Left renal pelvis (tissue), 4 donors: Measurements from ENCODE around the gene RNU7-1. TPM values are rescaled to one million over a fixed set of nuclear protein-coding genes. Genes with fewer than 3 reads are reported as not detected.

ENCODE experiments used
- DNase-seq, 4 donors: peaks; one replicate each; pipeline ENCODE4 v3.0.0-alpha.2; 2013; ENCODE audit warnings: low read depth in 4 of 4, low spot score in 3 of 4
- polyA plus RNA-seq, 4 donors: library from polyadenylated mRNA; unstranded; fragments of 120-200 nt; gene quantifications; one replicate each; pipeline ENCODE4 v1.2.1, GENCODE V29; 2013; ENCODE audit not compliant: insufficient read length in 4 of 4

The RNU7-1 gene
- polyA plus RNA-seq, 4 donors, result not detected

DNA sequence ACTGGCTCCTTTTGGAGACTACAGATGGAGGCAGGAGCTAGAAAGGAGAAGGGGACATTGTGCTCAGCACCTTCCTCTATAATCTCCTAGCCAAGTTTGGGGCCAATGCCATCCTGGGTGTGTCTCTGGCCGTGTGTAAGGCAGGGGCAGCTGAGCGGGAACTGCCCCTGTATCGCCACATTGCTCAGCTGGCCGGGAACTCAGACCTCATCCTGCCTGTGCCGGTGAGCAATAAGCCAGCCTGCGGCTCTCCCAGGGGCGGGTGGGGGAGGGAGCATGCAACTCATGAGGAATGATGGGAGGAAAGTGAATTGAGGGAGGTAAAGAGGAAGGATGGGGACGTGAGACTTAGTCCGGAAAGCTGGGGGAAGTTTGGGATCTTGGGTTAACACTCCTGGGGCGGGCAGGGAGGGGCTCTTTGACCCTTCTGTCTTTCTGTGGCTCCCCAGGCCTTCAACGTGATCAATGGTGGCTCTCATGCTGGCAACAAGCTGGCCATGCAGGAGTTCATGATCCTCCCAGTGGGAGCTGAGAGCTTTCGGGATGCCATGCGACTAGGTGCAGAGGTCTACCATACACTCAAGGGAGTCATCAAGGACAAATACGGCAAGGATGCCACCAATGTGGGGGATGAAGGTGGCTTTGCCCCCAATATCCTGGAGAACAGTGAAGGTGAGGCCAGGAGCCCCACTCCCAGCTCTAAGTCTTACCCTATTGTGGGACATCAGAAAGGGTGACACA is 26.0 kb upstream of the RNU7-1 start:
- no peak for DNase-seq

DNA sequence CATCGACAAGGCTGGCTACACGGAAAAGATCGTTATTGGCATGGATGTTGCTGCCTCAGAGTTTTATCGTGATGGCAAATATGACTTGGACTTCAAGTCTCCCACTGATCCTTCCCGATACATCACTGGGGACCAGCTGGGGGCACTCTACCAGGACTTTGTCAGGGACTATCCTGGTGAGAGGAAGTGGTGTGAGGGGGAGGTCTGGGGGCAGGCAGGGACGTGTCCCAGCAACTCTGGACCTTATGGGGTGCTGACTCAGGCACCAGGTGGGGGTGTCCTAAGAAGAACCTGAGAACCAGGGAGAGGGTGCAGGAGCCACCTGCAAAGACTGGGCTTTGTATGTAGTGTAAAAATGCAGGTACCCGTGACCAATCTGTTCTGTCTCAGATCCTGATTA is 24.0 kb upstream of the RNU7-1 start:
- no peak for DNase-seq

DNA sequence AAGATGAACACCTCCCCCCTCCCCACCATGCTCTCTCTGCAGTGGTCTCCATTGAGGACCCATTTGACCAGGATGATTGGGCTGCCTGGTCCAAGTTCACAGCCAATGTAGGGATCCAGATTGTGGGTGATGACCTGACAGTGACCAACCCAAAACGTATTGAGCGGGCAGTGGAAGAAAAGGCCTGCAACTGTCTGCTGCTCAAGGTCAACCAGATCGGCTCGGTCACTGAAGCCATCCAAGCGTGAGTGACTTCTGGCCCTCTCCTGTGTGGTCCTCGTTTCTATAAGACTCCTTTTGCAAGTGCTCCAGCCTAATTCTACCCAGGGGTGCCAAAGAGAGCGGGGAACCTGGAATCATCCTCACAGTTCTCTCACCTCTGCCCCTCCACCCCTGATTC is 22.1 kb upstream of the RNU7-1 start:
- DNase-seq, result no peak

DNA sequence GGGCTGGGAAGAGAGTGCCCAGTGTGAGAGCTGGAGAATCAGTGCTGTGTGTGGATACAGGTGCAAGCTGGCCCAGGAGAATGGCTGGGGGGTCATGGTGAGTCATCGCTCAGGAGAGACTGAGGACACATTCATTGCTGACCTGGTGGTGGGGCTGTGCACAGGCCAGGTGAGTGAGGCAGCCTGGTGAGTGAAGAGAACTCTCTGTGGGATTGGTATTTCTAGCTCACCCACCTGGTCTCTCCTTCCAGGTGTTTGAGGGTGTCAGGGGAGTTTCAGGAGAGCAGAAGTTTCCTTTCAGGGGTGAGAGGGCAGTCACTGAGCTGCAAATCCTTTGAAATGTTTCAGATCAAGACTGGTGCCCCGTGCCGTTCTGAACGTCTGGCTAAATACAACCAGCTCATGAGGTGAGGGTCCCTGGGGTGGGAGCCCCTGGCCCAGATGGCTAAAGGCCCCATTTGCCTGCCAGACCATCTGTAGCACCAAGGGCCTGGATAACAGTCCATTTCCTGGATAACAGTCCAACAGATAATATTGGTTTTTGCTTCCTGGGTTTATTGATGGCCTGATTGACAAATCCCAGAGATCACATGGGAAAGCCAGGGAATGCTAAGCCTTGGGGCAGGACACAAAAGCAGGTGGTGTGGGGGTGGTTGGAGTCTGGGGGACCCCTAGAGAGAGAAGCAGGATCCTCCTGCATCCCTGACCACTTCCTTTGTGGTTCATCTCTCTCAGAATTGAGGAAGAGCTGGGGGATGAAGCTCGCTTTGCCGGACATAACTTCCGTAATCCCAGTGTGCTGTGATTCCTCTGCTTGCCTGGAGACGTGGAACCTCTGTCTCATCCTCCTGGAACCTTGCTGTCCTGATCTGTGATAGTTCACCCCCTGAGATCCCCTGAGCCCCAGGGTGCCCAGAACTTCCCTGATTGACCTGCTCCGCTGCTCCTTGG is 21.3 kb upstream of the RNU7-1 start:
- DNase-seq, result no peak

DNA sequence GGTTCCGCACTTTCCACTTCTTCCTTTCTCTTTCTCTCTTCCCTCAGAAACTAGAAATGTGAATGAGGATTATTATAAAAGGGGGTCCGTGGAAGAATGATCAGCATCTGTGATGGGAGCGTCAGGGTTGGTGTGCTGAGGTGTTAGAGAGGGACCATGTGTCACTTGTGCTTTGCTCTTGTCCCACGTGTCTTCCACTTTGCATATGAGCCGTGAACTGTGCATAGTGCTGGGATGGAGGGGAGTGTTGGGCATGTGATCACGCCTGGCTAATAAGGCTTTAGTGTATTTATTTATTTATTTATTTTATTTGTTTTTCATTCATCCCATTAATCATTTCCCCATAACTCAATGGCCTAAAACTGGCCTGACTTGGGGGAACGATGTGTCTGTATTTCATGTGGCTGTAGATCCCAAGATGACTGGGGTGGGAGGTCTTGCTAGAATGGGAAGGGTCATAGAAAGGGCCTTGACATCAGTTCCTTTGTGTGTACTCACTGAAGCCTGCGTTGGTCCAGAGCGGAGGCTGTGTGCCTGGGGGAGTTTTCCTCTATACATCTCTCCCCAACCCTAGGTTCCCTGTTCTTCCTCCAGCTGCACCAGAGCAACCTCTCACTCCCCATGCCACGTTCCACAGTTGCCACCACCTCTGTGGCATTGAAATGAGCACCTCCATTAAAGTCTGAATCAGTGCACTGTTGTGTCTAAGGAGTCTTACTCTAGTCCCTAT is 20.4 kb upstream of the RNU7-1 start:
- DNase-seq, result no peak

DNA sequence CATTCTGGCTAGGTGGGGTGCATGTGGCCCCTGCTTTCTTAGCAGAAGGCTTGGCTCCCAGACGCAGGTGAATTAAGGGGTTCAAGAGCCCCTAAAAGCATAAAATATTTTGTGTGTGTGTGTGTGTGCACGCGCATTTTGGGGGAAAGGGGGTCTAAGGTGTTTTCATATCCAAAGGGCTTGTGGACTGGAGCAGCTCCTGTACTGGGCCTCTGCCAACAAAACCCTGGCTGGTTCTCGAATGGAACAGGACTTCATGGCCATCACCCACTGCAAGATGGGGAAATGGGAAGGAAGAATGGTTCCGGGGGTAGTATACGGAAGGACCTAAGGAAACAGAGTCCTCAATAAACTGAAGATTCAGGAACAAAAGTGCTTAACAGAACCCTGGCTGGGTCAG is 19.8 kb upstream of the RNU7-1 start:
- DNase-seq, result no peak

DNA sequence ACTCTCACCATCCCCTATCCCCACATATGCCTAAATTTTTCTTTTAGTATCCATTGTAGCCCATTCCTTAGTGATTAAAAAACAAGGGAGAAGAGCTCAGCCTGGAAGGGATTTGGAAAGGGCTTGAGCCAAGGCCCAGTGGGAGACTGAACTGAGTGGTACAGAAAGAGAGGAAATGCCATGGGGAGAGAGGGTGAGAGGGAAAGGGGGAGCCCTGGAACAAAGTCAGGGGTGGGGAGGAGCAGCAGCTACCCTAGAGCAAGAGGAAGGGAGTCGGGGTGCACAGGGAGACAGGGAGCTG is 18.4 kb upstream of the RNU7-1 start:
- no peak for DNase-seq

DNA sequence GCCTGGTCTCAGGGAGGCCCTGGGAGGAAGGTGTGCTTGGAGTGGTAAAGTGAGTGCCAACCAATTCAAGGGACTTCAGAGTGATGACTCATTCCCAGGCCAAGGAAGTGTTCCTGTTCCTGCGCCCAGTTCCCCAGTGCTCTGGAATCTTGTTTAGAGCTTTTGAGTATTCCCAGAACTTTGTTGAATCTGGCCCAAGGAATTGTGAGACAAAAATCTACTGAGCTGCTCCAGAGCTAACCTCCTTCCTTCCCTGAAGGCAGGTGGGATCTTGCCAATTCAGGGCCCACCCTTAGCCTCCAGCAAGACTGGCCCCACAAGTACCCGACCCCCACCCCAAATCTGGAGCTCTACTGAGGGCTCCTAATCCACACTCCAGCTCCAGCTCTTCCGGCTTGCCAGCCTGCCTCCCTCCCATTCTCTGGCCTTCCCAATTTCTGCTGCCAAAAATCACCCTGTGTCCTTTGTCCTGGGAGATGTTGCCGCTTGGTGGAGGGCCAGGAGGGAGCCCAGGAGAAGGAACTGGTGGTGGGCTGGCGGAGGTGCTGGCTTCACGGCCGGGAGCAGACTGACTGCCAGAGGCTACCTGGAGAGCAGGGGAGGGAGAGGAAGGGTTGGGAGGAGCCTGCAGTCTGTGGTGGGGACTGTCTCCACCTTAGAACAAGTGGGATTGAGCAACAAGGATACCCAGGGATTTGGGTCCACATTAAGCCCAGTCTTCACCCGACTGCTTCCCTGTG is 17.9 kb upstream of the RNU7-1 start:
- no peak for DNase-seq

DNA sequence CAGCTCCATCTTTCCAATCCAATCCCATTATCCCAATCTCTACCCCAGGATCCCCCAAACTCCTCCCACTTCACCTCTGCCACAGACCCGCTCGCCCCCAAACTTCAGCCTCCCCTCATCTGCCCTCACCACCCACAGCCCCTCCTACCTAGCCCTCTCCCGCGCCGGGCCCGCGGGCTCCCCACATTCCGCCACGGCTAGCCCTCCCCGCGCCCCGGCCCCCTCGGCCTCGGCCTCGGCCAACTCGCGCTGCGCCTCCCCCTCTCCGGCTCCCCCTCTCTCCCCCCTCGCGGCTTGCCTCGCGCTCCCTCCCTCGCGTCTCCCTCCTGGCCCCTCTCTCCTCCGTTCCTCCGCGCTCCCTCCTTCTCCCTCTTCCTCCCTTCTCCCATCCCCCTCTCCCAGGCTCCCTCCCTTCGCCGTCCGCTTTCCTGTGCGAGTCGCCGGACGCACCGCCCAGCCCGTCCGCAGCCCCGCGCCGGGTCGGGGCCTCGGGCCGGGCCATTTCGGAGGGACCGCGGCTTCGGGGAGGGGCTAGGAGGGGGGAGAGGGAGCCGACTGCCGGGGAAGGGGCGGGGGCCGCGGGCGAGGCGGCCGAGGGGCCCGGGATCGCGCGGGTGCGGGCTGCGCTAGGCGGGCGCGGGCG is 16.1 kb upstream of the RNU7-1 start, which contains the start of gene ATN1:
TSS of gene ATN1 (plus strand) at position 581 of the 643 bp plus-strand sequence. CDS start 6,043 bp downstream, outside the sequence.
- DNase-seq, result peak in 3 of 4 donors; percentile 83 to 88 (median 83)

DNA sequence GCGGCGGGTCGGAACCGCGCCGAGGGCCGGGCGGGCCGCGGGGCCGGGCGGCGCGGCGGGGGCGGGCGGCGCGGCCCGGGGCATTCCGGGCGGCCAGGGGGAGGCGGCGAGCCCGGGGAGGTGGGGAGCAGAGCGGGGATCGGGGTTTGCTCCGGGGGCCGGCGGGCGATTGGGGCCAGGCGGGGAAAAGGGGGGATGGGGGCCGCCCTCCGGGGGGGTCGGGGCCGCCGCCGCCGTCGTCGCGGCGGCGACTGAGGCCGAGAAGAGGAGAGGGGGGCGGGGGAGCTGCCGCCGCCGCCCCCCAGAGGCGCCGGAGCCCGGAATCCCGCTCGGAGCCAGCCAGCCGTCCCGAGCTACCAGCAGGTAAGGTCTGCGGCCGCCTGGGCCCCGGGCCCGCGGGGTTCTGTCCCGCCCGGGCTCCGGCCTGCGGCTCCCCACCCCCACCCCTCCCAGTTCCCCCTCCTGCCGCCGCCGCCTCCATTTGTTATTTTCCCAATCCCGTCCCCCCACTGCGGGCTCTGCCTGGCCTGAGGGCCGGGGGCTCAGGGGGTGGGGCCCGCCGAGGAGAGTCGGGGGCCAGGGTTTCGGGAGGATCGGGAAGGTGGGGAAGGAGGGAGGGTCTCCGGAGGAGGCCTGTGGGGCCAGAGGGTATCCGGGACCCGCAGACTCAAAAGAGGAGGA is 15.5 kb upstream of the RNU7-1 start:
- no peak for DNase-seq

DNA sequence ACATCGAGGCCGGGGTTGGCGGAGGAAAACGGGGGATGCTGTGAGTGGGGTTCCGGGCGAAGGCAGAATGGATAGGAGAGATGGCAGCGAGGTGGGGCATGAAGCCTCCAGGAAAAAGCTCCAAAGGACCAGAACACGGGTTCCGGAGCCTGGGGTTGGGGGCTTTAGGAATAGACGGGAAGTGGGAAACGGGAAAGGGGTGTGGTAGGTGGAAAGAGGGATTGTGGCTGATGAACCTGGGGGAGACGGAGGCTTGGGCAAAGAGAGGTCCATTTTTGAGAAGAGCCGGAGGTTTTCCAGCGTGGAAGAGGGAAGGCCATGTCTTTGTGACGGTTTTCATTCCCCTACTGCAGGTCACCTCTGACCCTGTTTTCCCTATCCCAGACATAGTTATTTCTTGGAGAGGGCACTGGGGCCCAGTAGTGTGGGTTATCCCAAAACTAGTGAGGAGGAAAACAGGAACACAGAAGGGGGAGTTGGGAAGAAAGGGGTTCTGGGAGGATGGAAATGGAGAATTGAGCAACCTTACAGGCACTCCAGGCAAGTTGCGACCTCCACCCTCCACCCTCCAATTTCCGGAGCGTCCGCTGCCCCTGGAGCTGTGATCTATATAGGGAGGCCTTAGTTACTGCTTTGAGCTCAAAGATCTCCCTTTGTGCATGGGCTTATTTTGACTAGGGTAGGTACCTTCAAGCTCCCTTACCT is 14.8 kb upstream of the RNU7-1 start:
- DNase-seq, result no peak

DNA sequence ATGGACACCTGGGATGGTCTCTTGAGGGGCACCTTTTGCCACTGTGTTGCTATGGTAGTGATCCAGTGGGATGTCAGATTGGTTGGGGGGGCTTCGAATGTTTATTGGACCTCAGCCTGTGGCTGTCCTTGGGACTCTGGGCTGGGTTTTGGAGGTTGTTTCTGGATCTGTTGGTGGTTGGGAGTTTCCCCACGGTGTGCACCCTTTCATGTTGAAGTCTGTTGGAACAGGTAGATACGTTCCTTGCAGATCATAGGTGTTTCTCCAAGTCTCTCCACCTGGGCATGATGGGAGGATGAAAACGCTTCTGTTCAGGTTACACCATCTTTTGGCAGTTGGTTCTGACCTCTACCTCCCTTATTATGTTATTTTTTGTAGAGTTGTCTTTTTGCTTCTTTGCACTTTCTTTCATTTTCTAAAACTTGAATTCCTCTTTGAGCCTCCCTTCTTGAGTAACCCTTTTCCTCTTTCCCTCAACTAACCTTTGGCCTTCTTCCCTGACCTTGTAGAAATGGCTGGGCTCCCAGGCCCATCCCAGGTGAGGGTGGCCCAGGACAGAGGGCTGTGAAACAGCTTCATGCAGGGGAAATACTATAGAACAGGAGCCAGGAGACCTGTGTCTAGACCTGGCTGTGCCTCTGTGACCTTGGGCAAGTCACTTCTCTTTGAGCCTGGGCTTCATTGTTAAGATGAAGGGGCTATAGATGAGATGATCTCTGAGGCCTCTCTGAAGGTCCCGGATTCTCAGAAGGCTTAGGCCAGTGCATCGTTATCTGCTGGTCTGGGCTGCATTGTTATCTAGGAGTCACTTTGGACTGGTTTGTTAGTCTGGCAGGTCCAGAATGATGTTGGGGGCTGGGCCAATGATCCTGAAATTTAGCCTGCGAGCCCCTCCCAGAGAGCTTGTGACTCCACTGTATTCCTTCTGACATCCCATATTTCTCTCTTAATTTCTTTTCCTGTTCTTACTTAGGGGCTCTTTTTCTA is 13.9 kb upstream of the RNU7-1 start:
- DNase-seq, result no peak

DNA sequence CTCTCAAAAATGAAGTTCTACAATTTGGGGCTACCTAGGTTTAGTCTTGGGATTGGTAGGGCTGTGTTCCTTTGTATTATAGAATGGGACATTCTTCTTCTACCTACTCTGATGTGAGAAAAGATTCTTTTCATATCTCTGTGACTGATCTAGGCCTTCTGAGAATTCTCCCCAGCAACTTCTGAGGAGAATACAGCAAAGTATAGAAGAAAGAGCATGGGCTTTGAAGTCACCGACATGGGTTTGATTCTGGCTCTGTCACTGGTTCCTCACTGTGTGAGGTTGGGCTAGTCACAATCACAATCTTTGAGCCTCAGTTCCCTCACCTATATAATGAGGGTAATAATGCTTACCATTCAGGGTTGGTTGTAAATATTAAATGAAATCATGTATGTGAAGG is 10.8 kb upstream of the RNU7-1 start:
- DNase-seq, result no peak

DNA sequence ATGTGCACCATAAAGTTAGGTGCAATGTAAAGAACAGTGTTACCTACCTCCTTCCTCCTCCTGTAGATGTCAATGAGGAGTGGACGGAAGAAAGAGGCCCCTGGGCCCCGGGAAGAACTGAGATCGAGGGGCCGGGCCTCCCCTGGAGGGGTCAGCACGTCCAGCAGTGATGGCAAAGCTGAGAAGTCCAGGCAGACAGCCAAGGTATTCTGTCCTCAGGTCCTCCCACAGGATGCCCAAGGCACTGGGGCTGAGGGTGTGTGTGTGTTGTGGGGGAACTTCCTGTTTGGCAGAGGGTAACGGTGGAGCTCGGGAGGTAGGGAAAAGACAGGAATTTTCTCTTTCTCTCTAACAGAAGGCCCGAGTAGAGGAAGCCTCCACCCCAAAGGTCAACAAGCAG is 9.5 kb upstream of the RNU7-1 start:
- DNase-seq, result no peak

DNA sequence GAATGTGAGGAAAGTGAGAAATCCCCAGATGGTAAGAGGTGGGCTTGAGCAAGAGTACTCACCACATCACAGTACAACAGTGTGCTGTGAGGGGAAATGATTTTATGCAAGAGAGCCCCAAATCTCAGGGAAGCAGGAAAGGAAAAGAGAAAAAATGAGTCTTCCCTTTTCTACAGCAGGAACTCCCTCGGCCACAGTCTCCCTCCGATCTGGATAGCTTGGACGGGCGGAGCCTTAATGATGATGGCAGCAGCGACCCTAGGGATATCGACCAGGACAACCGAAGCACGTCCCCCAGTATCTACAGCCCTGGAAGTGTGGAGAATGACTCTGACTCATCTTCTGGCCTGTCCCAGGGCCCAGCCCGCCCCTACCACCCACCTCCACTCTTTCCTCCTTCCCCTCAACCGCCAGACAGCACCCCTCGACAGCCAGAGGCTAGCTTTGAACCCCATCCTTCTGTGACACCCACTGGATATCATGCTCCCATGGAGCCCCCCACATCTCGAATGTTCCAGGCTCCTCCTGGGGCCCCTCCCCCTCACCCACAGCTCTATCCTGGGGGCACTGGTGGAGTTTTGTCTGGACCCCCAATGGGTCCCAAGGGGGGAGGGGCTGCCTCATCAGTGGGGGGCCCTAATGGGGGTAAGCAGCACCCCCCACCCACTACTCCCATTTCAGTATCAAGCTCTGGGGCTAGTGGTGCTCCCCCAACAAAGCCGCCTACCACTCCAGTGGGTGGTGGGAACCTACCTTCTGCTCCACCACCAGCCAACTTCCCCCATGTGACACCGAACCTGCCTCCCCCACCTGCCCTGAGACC is 8.0 kb upstream of the RNU7-1 start:
- no peak for DNase-seq

DNA sequence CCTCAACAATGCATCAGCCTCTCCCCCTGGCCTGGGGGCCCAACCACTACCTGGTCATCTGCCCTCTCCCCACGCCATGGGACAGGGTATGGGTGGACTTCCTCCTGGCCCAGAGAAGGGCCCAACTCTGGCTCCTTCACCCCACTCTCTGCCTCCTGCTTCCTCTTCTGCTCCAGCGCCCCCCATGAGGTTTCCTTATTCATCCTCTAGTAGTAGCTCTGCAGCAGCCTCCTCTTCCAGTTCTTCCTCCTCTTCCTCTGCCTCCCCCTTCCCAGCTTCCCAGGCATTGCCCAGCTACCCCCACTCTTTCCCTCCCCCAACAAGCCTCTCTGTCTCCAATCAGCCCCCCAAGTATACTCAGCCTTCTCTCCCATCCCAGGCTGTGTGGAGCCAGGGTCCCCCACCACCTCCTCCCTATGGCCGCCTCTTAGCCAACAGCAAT is 7.4 kb upstream of the RNU7-1 start:
- no peak for DNase-seq
